HepG2 (cell line): Measurements from ENCODE around the gene ABCC3. TPM values are rescaled to one million over a fixed set of nuclear protein-coding genes. Genes with fewer than 3 reads are reported as not detected.

Experiments
- ATAD3A ChIP-seq: sonication (generic); formaldehyde crosslinking; IDR thresholded peaks from 2 replicates; pipeline ENCODE4 v1.4.0; 2020; ENCODE audit warnings: missing genetic modification reagents
- HMG20B ChIP-seq: conservative IDR thresholded peaks from 2 replicates; pipeline ENCODE4 v1.6.1; 2016; ENCODE audit warnings: missing genetic modification reagents, missing compliant biosample characterization
- SALL1 ChIP-seq: sonication (generic); formaldehyde crosslinking; IDR thresholded peaks from 2 replicates; pipeline ENCODE4 v1.8.0; 2022; ENCODE audit warnings: mild to moderate bottlenecking, missing genetic modification reagents
- SP2 ChIP-seq: sonication (generic); formaldehyde crosslinking; IDR thresholded peaks from 2 replicates; pipeline ENCODE4 v1.5.1; 2020; ENCODE audit warnings: mild to moderate bottlenecking, missing genetic modification reagents
- SRF ChIP-seq: IDR thresholded peaks from 2 replicates; pipeline ENCODE4 v1.6.1; 2011; ENCODE audit warnings: mild to moderate bottlenecking, low read depth, low read length, moderate library complexity
- ZNF792 ChIP-seq: IDR thresholded peaks from 2 replicates; pipeline ENCODE4 v1.6.1; 2016
- polyA plus RNA-seq, 8 experiments: library from polyadenylated mRNA; depleted of rRNA in 3 of 8; stranded (reverse) in 7 of 8; unstranded in 1 of 8; fragments of >200 nt; fragmentation: Illumina TruSeq in 4 of 8; extraction: Trizol in 4 of 8; gene quantifications; 2 replicates each; pipeline versions ENCODE4 v1.2.1 to v1.2.3, GENCODE V29; 2011 to 2016; ENCODE audit warnings: low read depth in 4 of 8, missing spikeins in 1 of 8, mixed read lengths in 1 of 8; ENCODE audit not compliant: insufficient read depth in 1 of 8
- total RNA-seq, 5 experiments: library from RNA; depleted of rRNA; stranded (reverse); fragments of >200 nt; fragmentation: Illumina TruSeq; extraction: Trizol; gene quantifications; 2 replicates each; pipeline ENCODE4 v1.2.3, GENCODE V29; 2016; ENCODE audit warnings: low read depth in 1 of 5
- TF ChIP-seq, protein P1 (sequence below), 2 experiments: sonication (generic) in 1 of 2; formaldehyde crosslinking in 1 of 2; IDR thresholded peaks; 2 replicates each; pipeline versions ENCODE4 v1.6.1 to v1.9.0; 2014 to 2022; ENCODE audit warnings: antibody characterized with exemption in 1 of 2, borderline replicate concordance in 1 of 2, inconsistent platforms in 1 of 2, low read depth in 1 of 2, missing genetic modification reagents in 1 of 2
- TF ChIP-seq, protein P2 (sequence below): sonication (generic); formaldehyde crosslinking; IDR thresholded peaks from 2 replicates; pipeline ENCODE4 v1.4.0; 2020; ENCODE audit warnings: mild to moderate bottlenecking, missing genetic modification reagents
- TF ChIP-seq, protein P3 (sequence below): sonication (generic); formaldehyde crosslinking; IDR thresholded peaks from 2 replicates; pipeline ENCODE4 v1.4.0; 2020; ENCODE audit warnings: mild to moderate bottlenecking, missing genetic modification reagents
- TF ChIP-seq, protein P4 (sequence below): sonication (generic); formaldehyde crosslinking; IDR thresholded peaks from 2 replicates; pipeline ENCODE4 v1.9.0; 2021; ENCODE audit warnings: mild to moderate bottlenecking, missing genetic modification reagents

ABCC3 gene
- total and polyA plus RNA-seq, 2 of the 13 experiments (the other 11 are each of a cell fraction or from before 2014, with no cell fraction given) = 25.2 to 50.7 TPM

DNA sequence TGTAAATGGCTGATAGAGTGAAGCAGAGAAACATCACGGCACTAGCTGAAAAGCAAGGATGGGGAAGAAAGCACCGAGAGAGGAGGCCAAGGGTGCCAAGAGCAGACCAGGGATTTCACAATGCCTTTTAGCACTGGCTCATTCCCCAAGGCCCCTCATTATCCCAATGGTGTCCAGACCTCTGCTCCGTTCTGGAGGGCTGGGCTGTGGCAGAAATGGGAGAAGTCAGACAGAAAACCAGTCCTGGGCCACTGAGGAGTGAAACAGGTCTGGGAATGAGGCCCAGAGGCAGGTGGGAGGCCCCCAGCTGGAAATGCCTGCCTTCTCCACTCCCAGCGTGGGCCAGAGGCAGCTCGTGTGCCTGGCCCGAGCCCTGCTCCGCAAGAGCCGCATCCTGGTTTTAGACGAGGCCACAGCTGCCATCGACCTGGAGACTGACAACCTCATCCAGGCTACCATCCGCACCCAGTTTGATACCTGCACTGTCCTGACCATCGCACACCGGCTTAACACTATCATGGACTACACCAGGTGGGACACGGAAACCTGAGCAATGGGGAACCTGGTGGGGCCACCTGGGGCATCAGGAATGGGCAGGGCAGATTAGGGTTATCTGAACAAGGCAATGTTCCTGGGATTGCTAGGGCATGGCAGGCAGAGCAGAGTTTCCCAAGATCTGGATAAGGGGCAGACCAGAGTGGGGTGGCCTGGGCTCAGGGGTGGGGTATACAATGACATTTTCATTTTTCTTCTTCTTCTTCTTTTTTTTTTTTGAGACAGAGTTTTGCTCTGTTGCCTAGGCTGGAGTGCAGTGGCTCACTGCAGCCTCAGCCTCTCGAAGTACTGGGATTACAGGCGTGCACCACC lies 52.8 kb downstream of the ABCC3 start (continued):
- TF ChIP-seq, protein P1, sequence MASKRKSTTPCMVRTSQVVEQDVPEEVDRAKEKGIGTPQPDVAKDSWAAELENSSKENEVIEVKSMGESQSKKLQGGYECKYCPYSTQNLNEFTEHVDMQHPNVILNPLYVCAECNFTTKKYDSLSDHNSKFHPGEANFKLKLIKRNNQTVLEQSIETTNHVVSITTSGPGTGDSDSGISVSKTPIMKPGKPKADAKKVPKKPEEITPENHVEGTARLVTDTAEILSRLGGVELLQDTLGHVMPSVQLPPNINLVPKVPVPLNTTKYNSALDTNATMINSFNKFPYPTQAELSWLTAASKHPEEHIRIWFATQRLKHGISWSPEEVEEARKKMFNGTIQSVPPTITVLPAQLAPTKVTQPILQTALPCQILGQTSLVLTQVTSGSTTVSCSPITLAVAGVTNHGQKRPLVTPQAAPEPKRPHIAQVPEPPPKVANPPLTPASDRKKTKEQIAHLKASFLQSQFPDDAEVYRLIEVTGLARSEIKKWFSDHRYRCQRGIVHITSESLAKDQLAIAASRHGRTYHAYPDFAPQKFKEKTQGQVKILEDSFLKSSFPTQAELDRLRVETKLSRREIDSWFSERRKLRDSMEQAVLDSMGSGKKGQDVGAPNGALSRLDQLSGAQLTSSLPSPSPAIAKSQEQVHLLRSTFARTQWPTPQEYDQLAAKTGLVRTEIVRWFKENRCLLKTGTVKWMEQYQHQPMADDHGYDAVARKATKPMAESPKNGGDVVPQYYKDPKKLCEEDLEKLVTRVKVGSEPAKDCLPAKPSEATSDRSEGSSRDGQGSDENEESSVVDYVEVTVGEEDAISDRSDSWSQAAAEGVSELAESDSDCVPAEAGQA (IDR thresholded peaks at IDR 0.05; ENCODE audit: low read depth) = peak; percentile 54; the same call in 1 of the 2 replicates
- TF ChIP-seq, protein P1 (CRISPR knock-in tag; IDR thresholded peaks at IDR 0.05; ENCODE audit: borderline replicate concordance) = 0 out of 2 replicates have a peak, but pooled peaks have one; percentile 12
- TF ChIP-seq, protein P2, sequence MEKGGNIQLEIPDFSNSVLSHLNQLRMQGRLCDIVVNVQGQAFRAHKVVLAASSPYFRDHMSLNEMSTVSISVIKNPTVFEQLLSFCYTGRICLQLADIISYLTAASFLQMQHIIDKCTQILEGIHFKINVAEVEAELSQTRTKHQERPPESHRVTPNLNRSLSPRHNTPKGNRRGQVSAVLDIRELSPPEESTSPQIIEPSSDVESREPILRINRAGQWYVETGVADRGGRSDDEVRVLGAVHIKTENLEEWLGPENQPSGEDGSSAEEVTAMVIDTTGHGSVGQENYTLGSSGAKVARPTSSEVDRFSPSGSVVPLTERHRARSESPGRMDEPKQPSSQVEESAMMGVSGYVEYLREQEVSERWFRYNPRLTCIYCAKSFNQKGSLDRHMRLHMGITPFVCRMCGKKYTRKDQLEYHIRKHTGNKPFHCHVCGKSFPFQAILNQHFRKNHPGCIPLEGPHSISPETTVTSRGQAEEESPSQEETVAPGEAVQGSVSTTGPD (CRISPR knock-in tag) = no peak
- TF ChIP-seq, protein P3, sequence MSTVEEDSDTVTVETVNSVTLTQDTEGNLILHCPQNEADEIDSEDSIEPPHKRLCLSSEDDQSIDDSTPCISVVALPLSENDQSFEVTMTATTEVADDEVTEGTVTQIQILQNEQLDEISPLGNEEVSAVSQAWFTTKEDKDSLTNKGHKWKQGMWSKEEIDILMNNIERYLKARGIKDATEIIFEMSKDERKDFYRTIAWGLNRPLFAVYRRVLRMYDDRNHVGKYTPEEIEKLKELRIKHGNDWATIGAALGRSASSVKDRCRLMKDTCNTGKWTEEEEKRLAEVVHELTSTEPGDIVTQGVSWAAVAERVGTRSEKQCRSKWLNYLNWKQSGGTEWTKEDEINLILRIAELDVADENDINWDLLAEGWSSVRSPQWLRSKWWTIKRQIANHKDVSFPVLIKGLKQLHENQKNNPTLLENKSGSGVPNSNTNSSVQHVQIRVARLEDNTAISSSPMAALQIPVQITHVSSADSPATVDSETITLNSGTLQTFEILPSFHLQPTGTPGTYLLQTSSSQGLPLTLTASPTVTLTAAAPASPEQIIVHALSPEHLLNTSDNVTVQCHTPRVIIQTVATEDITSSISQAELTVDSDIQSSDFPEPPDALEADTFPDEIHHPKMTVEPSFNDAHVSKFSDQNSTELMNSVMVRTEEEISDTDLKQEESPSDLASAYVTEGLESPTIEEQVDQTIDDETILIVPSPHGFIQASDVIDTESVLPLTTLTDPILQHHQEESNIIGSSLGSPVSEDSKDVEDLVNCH (CRISPR knock-in tag) = no peak
- TF ChIP-seq, protein P4, sequence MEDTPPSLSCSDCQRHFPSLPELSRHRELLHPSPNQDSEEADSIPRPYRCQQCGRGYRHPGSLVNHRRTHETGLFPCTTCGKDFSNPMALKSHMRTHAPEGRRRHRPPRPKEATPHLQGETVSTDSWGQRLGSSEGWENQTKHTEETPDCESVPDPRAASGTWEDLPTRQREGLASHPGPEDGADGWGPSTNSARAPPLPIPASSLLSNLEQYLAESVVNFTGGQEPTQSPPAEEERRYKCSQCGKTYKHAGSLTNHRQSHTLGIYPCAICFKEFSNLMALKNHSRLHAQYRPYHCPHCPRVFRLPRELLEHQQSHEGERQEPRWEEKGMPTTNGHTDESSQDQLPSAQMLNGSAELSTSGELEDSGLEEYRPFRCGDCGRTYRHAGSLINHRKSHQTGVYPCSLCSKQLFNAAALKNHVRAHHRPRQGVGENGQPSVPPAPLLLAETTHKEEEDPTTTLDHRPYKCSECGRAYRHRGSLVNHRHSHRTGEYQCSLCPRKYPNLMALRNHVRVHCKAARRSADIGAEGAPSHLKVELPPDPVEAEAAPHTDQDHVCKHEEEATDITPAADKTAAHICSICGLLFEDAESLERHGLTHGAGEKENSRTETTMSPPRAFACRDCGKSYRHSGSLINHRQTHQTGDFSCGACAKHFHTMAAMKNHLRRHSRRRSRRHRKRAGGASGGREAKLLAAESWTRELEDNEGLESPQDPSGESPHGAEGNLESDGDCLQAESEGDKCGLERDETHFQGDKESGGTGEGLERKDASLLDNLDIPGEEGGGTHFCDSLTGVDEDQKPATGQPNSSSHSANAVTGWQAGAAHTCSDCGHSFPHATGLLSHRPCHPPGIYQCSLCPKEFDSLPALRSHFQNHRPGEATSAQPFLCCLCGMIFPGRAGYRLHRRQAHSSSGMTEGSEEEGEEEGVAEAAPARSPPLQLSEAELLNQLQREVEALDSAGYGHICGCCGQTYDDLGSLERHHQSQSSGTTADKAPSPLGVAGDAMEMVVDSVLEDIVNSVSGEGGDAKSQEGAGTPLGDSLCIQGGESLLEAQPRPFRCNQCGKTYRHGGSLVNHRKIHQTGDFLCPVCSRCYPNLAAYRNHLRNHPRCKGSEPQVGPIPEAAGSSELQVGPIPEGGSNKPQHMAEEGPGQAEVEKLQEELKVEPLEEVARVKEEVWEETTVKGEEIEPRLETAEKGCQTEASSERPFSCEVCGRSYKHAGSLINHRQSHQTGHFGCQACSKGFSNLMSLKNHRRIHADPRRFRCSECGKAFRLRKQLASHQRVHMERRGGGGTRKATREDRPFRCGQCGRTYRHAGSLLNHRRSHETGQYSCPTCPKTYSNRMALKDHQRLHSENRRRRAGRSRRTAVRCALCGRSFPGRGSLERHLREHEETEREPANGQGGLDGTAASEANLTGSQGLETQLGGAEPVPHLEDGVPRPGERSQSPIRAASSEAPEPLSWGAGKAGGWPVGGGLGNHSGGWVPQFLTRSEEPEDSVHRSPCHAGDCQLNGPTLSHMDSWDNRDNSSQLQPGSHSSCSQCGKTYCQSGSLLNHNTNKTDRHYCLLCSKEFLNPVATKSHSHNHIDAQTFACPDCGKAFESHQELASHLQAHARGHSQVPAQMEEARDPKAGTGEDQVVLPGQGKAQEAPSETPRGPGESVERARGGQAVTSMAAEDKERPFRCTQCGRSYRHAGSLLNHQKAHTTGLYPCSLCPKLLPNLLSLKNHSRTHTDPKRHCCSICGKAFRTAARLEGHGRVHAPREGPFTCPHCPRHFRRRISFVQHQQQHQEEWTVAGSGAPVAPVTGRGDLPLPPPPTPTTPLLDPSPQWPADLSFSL = no peak
- TF ChIP-seq ATAD3A (peak; percentile 58; the same call in 1 of the 2 replicates), HMG20B (CRISPR knock-in tag) (no peak; the same call in 1 of the 2 replicates), ZNF792 (CRISPR knock-in tag) (peak; percentile 48; the same call in 1 of the 2 replicates), SRF (no peak), SP2 (no peak), SALL1 (CRISPR knock-in tag) (peak; percentile 81)
